CD4-positive, alpha-beta memory T cell (primary cell): ENCODE measurements around the gene FBXL17. TPM values are rescaled to one million over a fixed set of nuclear protein-coding genes. Genes with fewer than 3 reads are reported as not detected.

Experiments used
- CTCF ChIA-PET: fragments of 350-600 bp; sonication (Branson Sonifier 250); formaldehyde crosslinking; loops from one replicate; lab custom pipeline; 2021; ENCODE audit warnings: inconsistent platforms; ENCODE audit not compliant: partially characterized antibody; lab: Charles Lee
- POLR2A ChIA-PET: fragments of 350-600 bp; sonication (Branson Sonifier 250); formaldehyde crosslinking; loops from one replicate; lab custom pipeline; 2021; ENCODE audit not compliant: partially characterized antibody; lab: Charles Lee
- DNase-seq, 5 donors: peaks; one replicate each; pipeline versions ENCODE4 v3.0.0 to v3.0.0-alpha.2; 2020 to 2022; ENCODE audit warnings: mixed read lengths in 1 of 5
- H3K27ac ChIP-seq: one replicate; pipeline ENCODE4 v1.7.0; 2013; ENCODE audit warnings: low read depth, low read length
- H3K27me3 ChIP-seq: 2 replicates; pipeline ENCODE4 v1.7.0; 2013; ENCODE audit warnings: mild to moderate bottlenecking, low read length, moderate library complexity; ENCODE audit not compliant: insufficient read depth
- H3K36me3 ChIP-seq: 2 replicates; pipeline ENCODE4 v1.7.0; 2013; ENCODE audit warnings: mild to moderate bottlenecking, low read length, moderate library complexity; ENCODE audit not compliant: insufficient read depth
- H3K4me1 ChIP-seq: 2 replicates; pipeline ENCODE4 v1.7.0; 2013; ENCODE audit warnings: mild to moderate bottlenecking, low read length, moderate library complexity; ENCODE audit not compliant: insufficient read depth
- H3K4me3 ChIP-seq, 2 donors: one replicate each; pipeline ENCODE4 v1.7.0; 2013; ENCODE audit warnings: low read length in 2 of 2, mild to moderate bottlenecking in 1 of 2
- H3K9me3 ChIP-seq, 2 donors: one replicate each; pipeline ENCODE4 v1.7.0; 2013; ENCODE audit warnings: low read length in 2 of 2, control low read depth in 1 of 2; ENCODE audit not compliant: control insufficient read depth in 1 of 2
- H3K27ac Mint-ChIP-seq, 7 donors: one replicate each; pipeline ENCODE4 v1.8.0; 2020 to 2021; ENCODE audit warnings: mixed read lengths in 7 of 7, mild to moderate bottlenecking in 6 of 7, inconsistent platforms in 3 of 7, moderate library complexity in 3 of 7
- H3K27me3 Mint-ChIP-seq, 2 donors: one replicate each; pipeline ENCODE4 v1.8.0; 2020 to 2021; ENCODE audit warnings: mixed read lengths in 2 of 2
- H3K36me3 Mint-ChIP-seq, 2 donors: one replicate each; pipeline ENCODE4 v1.8.0; 2020 to 2021; ENCODE audit warnings: mixed read lengths in 2 of 2, inconsistent platforms in 1 of 2, mild to moderate bottlenecking in 1 of 2
- H3K4me1 Mint-ChIP-seq, 4 donors: one replicate each; pipeline ENCODE4 v1.8.0; 2020 to 2021; ENCODE audit warnings: mixed read lengths in 4 of 4, mild to moderate bottlenecking in 1 of 4
- H3K4me3 Mint-ChIP-seq, 8 donors: one replicate each; pipeline ENCODE4 v1.8.0; 2020 to 2021; ENCODE audit warnings: mixed read lengths in 8 of 8, mild to moderate bottlenecking in 7 of 8, moderate library complexity in 6 of 8, inconsistent platforms in 3 of 8
- H3K9me3 Mint-ChIP-seq, 8 donors: one replicate each; pipeline ENCODE4 v1.8.0; 2020 to 2021; ENCODE audit warnings: mixed read lengths in 8 of 8, mild to moderate bottlenecking in 5 of 8, inconsistent platforms in 3 of 8, moderate library complexity in 1 of 8
- intact Hi-C: fragments of 100-400 bp; cut with micrococcal nuclease; formaldehyde crosslinking; loops from one replicate; pipeline ENCODE4 v1.15.1; 2023
- polyA plus RNA-seq, 2 donors: library from polyadenylated mRNA; unstranded; fragments of 300-500 nt; fragmentation: Illumina TruSeq; gene quantifications; one replicate each; pipeline ENCODE4 v1.2.3, GENCODE V29; 2021
- total RNA-seq, 2 experiments: library from RNA; stranded (reverse); gene quantifications; one replicate each; pipeline ENCODE4 v1.2.3, GENCODE V29; 2021

FBXL17 gene
- total and polyA plus RNA-seq, 4 experiments from 2014 or later, result 7.1 to 27.5 (median 16.8) TPM

DNA sequence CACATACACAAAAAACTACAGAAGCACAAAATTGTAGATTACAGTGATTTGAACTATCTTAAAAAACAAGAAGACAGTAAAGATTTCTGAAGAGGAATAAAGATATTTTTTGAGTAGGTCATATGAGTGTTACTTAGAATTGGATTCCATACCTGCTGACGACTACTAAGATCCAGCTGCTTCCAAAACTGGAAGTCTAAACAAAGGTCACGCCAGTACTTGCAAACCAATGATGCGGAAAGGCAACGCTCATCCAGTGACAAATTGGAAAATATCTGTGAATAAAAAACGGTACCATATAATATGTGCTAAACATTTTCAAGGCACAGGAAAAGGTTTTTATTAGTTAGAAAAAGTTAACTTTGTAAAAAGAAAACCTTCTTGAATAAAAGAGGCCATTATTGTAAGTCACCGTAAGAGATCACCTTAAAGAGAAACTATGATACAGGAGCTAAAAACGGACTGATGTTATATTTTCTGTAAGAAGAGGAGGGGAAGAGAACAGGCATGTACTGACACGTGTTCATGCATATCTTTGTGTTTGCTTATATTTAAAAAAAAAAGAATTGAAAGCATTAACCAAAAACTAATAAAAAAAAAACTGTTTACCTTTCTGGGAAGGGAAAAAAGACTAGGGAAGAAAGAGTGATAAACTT is 14.1 kb downstream of the FBXL17 start:
- no peak for DNase-seq
- POLR2A ChIA-PET, result interaction anchor here (1.4 kb wide), 1 partner anchor 13 kb away, joined by 4 read pairs; no protein-coding TSS in a partner anchor
- Mint-ChIP-seq H3K27me3 (no peaks in the 10 kb centered on the region), H3K4me1 (peaks cover 12 to 34% (median 23%) of the 10 kb centered on the region in 4 donors), H3K36me3 (peaks cover 22 to 25% of the 10 kb centered on the region in 2 donors), H3K9me3 (peaks cover 0 to 8% (median under 1%) of the 10 kb centered on the region in 8 donors), H3K27ac (no peak overlapping the region), H3K4me3 (no peak overlapping the region)
- Histone ChIP-seq H3K9me3 (no peaks in the 10 kb centered on the region), H3K4me1 (no peaks in the 10 kb centered on the region), H3K27ac (no peak overlapping the region), H3K27me3 (no peaks in the 10 kb centered on the region), H3K36me3 (no peaks in the 10 kb centered on the region), H3K4me3 (no peak overlapping the region)
- intact Hi-C loops, result no loop called here
- CTCF ChIA-PET, result interaction anchor here (1.2 kb wide), 1 partner anchor 23 kb away, joined by 3 read pairs; no protein-coding TSS in a partner anchor

DNA sequence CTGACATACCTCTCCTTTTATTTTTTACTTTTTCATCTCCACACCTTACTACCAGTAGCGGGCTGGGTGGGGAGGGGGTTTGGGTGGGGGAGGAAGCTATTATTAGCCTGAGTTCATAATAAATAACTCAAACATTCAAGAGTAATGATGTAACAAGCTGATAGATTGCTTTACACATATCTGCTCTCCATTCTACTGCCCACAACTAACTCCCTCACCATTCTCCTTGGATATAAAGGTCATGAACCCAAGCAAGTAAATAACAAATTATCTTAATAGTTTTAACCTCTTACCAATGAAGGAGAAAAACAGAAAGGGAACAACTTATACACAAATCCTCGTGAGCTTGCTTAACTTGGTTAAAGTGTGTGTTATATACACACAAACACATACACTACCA is 15.4 kb downstream of the FBXL17 start:
- Mint-ChIP-seq H3K36me3 (peaks cover 15 to 20% of the 10 kb centered on the region in 2 donors), H3K27ac (no peak overlapping the region), H3K27me3 (no peaks in the 10 kb centered on the region), H3K9me3 (no peaks in the 10 kb centered on the region), H3K4me3 (no peak overlapping the region), H3K4me1 (peaks cover 12 to 24% (median 16%) of the 10 kb centered on the region in 4 donors)
- Histone ChIP-seq H3K27ac (no peak overlapping the region), H3K27me3 (no peaks in the 10 kb centered on the region), H3K36me3 (no peaks in the 10 kb centered on the region), H3K9me3 (no peaks in the 10 kb centered on the region), H3K4me1 (no peaks in the 10 kb centered on the region), H3K4me3 (no peak overlapping the region)
- CTCF ChIA-PET, result no interaction called here
- no peak for DNase-seq
- intact Hi-C loops, result no loop called here
- POLR2A ChIA-PET, result interaction anchor here (1.4 kb wide), 1 partner anchor 14 kb away, joined by 4 read pairs; no protein-coding TSS in a partner anchor

DNA sequence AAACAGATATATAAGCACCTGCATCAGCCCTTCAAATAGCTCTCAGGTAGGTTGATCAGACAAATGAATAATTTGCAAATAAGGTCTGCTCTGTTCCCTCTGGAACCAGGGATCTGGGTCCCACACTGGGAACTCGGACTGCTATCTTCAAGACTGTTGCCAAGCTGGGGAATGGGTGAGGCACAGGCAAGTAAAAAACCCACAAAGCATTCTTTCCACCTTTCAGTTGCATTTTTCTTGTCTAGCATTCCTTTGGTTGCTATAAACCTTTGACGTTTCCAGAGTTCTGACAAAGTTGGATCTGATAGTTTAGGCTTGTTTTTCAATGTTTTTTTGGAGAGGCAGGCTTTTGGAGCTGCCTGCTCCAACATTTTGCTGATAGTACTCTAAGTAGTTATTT is 20.1 kb downstream of the FBXL17 start:
- no peaks in the 10 kb centered on the region for H3K4me1 ChIP-seq
- ChIA-PET POLR2A (interaction anchor here (1.4 kb wide), 1 partner anchor 21 kb away, joined by 4 read pairs; no protein-coding TSS in a partner anchor), CTCF (interaction anchor here (1.3 to 1.4 kb wide), 2 partner anchors 10 to 17 kb away, joined by 3 to 6 read pairs; no protein-coding TSS in a partner anchor)
- no peak overlapping the region for H3K27ac Mint-ChIP-seq
- no peak for DNase-seq
- no peaks in the 10 kb centered on the region for H3K27me3 Mint-ChIP-seq
- H3K36me3 Mint-ChIP-seq, result peaks cover 8 to 29% of the 10 kb centered on the region in 2 donors
- H3K9me3 Mint-ChIP-seq, result peaks cover 0 to 1% (median 0%) of the 10 kb centered on the region in 8 donors
- no peaks in the 10 kb centered on the region for H3K9me3 ChIP-seq
- peaks cover 5 to 7% (median 6%) of the 10 kb centered on the region in 4 donors for H3K4me1 Mint-ChIP-seq
- H3K4me3 Mint-ChIP-seq, result no peak overlapping the region
- H3K4me3 ChIP-seq, result no peak overlapping the region
- no peaks in the 10 kb centered on the region for H3K27me3 ChIP-seq
- intact Hi-C loops, result no loop called here
- H3K27ac ChIP-seq, result no peak overlapping the region
- H3K36me3 ChIP-seq, result no peaks in the 10 kb centered on the region

GRCh38 chr5:108361239-108361638 is 20.7 kb downstream of the FBXL17 start:
- no peaks in the 10 kb centered on the region for H3K9me3 ChIP-seq
- no peaks in the 10 kb centered on the region for H3K36me3 ChIP-seq
- no peak for DNase-seq
- H3K36me3 Mint-ChIP-seq, result peaks cover 5 to 26% of the 10 kb centered on the region in 2 donors
- H3K4me1 Mint-ChIP-seq, result peaks cover 6 to 7% (median 6%) of the 10 kb centered on the region in 4 donors
- H3K4me3 ChIP-seq, result no peak overlapping the region
- ChIA-PET POLR2A (interaction anchor here (1.4 kb wide), 1 partner anchor 21 kb away, joined by 4 read pairs; no protein-coding TSS in a partner anchor), CTCF (interaction anchor here (1.3 to 1.4 kb wide), 2 partner anchors 10 to 16 kb away, joined by 3 to 6 read pairs; no protein-coding TSS in a partner anchor)
- H3K27me3 ChIP-seq, result no peaks in the 10 kb centered on the region
- H3K27me3 Mint-ChIP-seq, result no peaks in the 10 kb centered on the region
- H3K4me3 Mint-ChIP-seq, result no peak overlapping the region
- H3K27ac ChIP-seq, result no peak overlapping the region
- peaks cover 0 to 1% (median 0%) of the 10 kb centered on the region in 8 donors for H3K9me3 Mint-ChIP-seq
- intact Hi-C loops, result no loop called here
- no peaks in the 10 kb centered on the region for H3K4me1 ChIP-seq
- H3K27ac Mint-ChIP-seq, result no peak overlapping the region

DNA sequence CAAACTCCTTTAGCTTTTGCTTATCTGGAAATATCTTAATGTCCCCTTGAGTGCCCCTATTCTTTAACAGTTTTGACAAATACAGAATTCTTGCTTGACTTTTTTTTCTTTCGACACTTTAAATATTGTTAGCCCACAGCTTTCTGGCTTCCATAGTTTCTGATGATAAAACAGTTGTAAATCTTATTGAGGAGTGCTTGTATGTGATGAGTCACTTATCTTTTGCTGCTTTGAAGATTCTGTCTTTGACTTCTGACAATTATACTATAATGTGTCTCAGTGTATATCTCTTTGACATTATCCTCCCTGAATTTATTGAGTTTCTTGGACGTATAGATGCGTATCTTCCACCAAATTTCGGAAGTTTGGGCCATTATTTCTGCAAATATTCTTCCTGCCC is 21.6 kb downstream of the FBXL17 start:
- Histone ChIP-seq H3K27me3 (no peaks in the 10 kb centered on the region), H3K9me3 (no peaks in the 10 kb centered on the region), H3K4me3 (no peak overlapping the region), H3K27ac (no peak overlapping the region), H3K36me3 (no peaks in the 10 kb centered on the region), H3K4me1 (no peaks in the 10 kb centered on the region)
- H3K27ac Mint-ChIP-seq, result no peak overlapping the region
- H3K4me3 Mint-ChIP-seq, result no peak overlapping the region
- CTCF ChIA-PET, result no interaction called here
- DNase-seq, result no peak
- POLR2A ChIA-PET, result interaction anchor here (1.2 kb wide), 1 partner anchor 22 kb away, joined by 4 read pairs; no protein-coding TSS in a partner anchor
- intact Hi-C loops, result no loop called here
- peaks cover 0 to 1% (median 0%) of the 10 kb centered on the region in 8 donors for H3K9me3 Mint-ChIP-seq
- H3K4me1 Mint-ChIP-seq, result peaks cover 6 to 7% (median 7%) of the 10 kb centered on the region in 4 donors
- no peaks in the 10 kb centered on the region for H3K27me3 Mint-ChIP-seq
- peaks cover 5 to 21% of the 10 kb centered on the region in 2 donors for H3K36me3 Mint-ChIP-seq

DNA sequence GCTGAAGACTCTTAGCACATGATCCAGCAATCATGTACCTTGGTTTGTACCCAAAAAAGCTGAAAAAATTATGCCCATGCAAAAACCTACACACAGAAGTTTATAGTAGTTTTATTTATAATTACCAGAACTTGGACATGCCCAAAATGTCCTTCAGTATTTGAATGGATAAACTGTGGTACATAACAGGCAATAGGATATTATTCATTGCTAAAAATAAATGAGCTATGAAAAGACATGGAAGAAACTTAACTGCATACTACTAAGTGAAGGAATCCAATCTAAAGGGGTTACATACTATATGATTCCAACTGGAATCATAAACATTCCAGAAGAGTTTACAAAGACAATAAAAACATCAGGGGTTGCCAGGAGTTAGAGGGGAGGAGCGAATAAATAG is 25.6 kb downstream of the FBXL17 start:
- Mint-ChIP-seq H3K27me3 (no peaks in the 10 kb centered on the region), H3K9me3 (peaks cover 0 to 1% (median 0%) of the 10 kb centered on the region in 8 donors), H3K36me3 (peaks cover 5 to 8% of the 10 kb centered on the region in 2 donors), H3K27ac (peak overlapping the region in 1 of 7 donors; percentile 2), H3K4me1 (peaks cover 6 to 14% (median 7%) of the 10 kb centered on the region in 4 donors), H3K4me3 (no peak overlapping the region)
- DNase-seq, result no peak
- H3K36me3 ChIP-seq, result no peaks in the 10 kb centered on the region
- no peak overlapping the region for H3K4me3 ChIP-seq
- intact Hi-C loops, result no loop called here
- no peak overlapping the region for H3K27ac ChIP-seq
- H3K27me3 ChIP-seq, result no peaks in the 10 kb centered on the region
- H3K4me1 ChIP-seq, result no peaks in the 10 kb centered on the region
- CTCF ChIA-PET, result no interaction called here
- no peaks in the 10 kb centered on the region for H3K9me3 ChIP-seq
- POLR2A ChIA-PET, result interaction anchor here (0.8 kb wide), 1 partner anchor 26 kb away, joined by 3 read pairs; the partner anchor contains the start of gene FBXL17

DNA sequence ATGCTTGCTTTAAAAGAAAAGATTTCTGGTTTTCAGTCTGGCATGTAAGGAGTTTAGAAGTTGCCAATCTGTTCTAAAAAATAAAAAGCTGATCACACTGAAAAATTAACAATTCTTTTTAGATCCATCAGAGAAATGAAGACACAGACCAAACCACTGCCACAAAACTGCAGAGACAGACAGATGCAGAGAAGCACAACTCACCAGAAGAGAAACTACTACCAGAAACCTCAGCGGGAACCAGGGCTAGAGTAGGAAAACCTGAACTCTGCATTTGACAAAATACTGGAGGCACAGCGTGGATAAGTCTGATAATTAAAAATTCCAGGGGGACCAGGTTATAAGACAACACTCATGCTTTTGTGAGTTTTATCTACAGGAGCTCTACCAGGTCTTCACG is 28.8 kb downstream of the FBXL17 start:
- Histone ChIP-seq H3K9me3 (no peaks in the 10 kb centered on the region), H3K27me3 (no peaks in the 10 kb centered on the region), H3K36me3 (no peaks in the 10 kb centered on the region), H3K4me1 (no peaks in the 10 kb centered on the region), H3K4me3 (no peak overlapping the region), H3K27ac (no peak overlapping the region)
- peak overlapping the region in 2 of 7 donors; percentile 1 to 63 for H3K27ac Mint-ChIP-seq
- no peaks in the 10 kb centered on the region for H3K9me3 Mint-ChIP-seq
- DNase-seq, result no peak
- H3K4me3 Mint-ChIP-seq, result no peak overlapping the region
- intact Hi-C loops, result no loop called here
- H3K36me3 Mint-ChIP-seq, result peaks cover 0 to under 1% of the 10 kb centered on the region in 2 donors
- peaks cover 0 to 11% (median under 1%) of the 10 kb centered on the region in 4 donors for H3K4me1 Mint-ChIP-seq
- POLR2A ChIA-PET, result no interaction called here
- H3K27me3 Mint-ChIP-seq, result no peaks in the 10 kb centered on the region
- CTCF ChIA-PET, result interaction anchor here (1.3 kb wide), 1 partner anchor 93 kb away, joined by 4 read pairs; no protein-coding TSS in a partner anchor
